ENCODE measurements around the gene APBA2.

- TF ChIP-seq, protein P1, sequence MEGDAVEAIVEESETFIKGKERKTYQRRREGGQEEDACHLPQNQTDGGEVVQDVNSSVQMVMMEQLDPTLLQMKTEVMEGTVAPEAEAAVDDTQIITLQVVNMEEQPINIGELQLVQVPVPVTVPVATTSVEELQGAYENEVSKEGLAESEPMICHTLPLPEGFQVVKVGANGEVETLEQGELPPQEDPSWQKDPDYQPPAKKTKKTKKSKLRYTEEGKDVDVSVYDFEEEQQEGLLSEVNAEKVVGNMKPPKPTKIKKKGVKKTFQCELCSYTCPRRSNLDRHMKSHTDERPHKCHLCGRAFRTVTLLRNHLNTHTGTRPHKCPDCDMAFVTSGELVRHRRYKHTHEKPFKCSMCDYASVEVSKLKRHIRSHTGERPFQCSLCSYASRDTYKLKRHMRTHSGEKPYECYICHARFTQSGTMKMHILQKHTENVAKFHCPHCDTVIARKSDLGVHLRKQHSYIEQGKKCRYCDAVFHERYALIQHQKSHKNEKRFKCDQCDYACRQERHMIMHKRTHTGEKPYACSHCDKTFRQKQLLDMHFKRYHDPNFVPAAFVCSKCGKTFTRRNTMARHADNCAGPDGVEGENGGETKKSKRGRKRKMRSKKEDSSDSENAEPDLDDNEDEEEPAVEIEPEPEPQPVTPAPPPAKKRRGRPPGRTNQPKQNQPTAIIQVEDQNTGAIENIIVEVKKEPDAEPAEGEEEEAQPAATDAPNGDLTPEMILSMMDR (IDR thresholded peaks at IDR 0.05): no peak
- no peak for TF ChIP-seq POLR2A (IDR thresholded peaks at IDR 0.05)
These were observed 171.2 kb downstream of the APBA2 start for GRCh38 chr15:29056839-29057450.
